MM.1S (cell line): ENCODE measurements around the gene PKMYT1.
"Not testable (repeated sequence)": the region's sequence is repeated elsewhere in the genome, so short reads cannot be mapped to it uniquely, and the experiment has no call there.

ENCODE experiments used
- CTCF ChIP-seq: fragments of 300-600 bp; sonication (generic); IDR thresholded peaks from 2 replicates; pipeline ENCODE4 v1.5.1; 2016; ENCODE audit warnings: antibody characterized with exemption, low read length, mixed read lengths
- EZH2 ChIP-seq: fragments of 300-600 bp; sonication (generic); optimal IDR thresholded peaks from 2 replicates; pipeline ENCODE3; 2017; ENCODE audit warnings: low read depth, mild to moderate bottlenecking, antibody characterized with exemption, low read length, mixed read lengths

- TF ChIP-seq CTCF, EZH2: not testable (repeated sequence)
These were observed 52.1 kb downstream of the PKMYT1 start for GRCh38 chr16:2928151-2928550.
